Measurements from ENCODE around the gene TUBB3. TPM values are rescaled to one million over a fixed set of nuclear protein-coding genes. Genes with fewer than 3 reads are reported as not detected.
A peak's percentile ranks its signal among the peaks of the same experiment; 100 is the strongest.
"Not testable (repeated sequence)": the region's sequence is repeated elsewhere in the genome, so short reads cannot be mapped to it uniquely, and the experiment has no call there.

Gene TUBB3
- total RNA-seq (1 to 10 TPM in 5 of 10 donors, under 1 TPM in 5; 0.53 to 7.6 (median 0.96) TPM), polyA plus RNA-seq (10 to 100 TPM in 1 of 2 donors, under 1 TPM in 1; 0.59 to 10.6 TPM)
- long read RNA-seq, donor 1, partial matches to known transcripts, result 1 of 1 reads
- long read RNA-seq, donor 1, other reads (novel, unspliced or antisense), result 0 of 1 reads
- long read RNA-seq, donor 2, partial matches to known transcripts, result 0 of 2 reads
- long read RNA-seq, donor 2, other reads (novel, unspliced or antisense), result 2 of 2 reads
- long read RNA-seq, donor 3, transcript TUBB3-201 (4 exons, 1,769 nt), result major isoform, 12 of 17 reads
- long read RNA-seq, donor 3, partial matches to known transcripts, result 0 of 17 reads
- long read RNA-seq, donor 3, other reads (novel, unspliced or antisense), result 4 of 17 reads

DNA sequence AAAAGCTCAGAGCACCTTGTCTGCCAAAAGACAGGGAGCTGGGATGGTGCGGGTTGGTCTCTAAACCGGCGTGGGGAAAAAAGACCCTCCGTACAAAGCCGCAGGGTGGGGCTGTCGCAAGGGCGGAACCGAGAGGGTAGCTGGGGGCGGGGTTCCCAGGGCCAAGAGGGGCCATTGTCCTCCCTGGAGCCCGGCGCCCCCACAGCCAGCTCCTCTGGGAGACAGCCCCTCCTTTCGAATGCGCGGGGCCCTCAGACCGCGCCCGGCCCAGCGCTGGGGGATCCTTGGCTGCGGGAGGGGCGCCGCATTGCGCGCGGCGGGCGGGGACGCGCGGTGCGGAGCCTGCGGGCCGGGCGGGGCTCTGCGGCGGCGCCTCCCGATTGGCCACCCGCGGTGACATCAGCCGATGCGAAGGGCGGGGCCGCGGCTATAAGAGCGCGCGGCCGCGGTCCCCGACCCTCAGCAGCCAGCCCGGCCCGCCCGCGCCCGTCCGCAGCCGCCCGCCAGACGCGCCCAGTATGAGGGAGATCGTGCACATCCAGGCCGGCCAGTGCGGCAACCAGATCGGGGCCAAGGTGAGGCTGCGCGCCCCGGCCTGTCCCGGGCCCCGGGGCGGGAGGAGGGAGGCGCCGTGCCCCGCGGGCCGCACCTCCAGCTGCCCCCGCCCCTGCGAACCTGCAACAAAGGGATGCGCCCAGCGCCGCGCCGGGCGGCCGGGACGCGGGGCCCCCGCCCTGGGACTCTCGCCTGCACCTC is at the start of gene TUBB3:
Gene TUBB3, plus strand, starts transcription at position 459 of the 756 bp plus-strand sequence. Its CDS starts 60 bp downstream, at position 519.
- peak within 1 kb of the TSS; percentile 56 to 95 (median 87) for H3K27ac ChIP-seq
- H3K4me3 ChIP-seq, result peak within 1 kb of the TSS; percentile 56 to 80 (median 69)
- DNase-seq, result peak; percentile 58 to 76
- WGBS, 2 donors, result 1% methylated on average over 63 to 88 of the region's 88 CpGs
- H3K4me1 ChIP-seq, result peaks cover 14 to 78% (median 58%) of the 10 kb centered on the region in 9 donors
- H3K9me3 ChIP-seq, result no peaks in the 10 kb centered on the region
- peak; percentile 19 to 56 (median 42) for ATAC-seq
- intact Hi-C loops (cut with DNase I), result no loop called here
- peaks cover 0 to 96% (median 22%) of the 10 kb centered on the region in 7 donors for H3K27me3 ChIP-seq
- TF ChIP-seq, protein P1, sequence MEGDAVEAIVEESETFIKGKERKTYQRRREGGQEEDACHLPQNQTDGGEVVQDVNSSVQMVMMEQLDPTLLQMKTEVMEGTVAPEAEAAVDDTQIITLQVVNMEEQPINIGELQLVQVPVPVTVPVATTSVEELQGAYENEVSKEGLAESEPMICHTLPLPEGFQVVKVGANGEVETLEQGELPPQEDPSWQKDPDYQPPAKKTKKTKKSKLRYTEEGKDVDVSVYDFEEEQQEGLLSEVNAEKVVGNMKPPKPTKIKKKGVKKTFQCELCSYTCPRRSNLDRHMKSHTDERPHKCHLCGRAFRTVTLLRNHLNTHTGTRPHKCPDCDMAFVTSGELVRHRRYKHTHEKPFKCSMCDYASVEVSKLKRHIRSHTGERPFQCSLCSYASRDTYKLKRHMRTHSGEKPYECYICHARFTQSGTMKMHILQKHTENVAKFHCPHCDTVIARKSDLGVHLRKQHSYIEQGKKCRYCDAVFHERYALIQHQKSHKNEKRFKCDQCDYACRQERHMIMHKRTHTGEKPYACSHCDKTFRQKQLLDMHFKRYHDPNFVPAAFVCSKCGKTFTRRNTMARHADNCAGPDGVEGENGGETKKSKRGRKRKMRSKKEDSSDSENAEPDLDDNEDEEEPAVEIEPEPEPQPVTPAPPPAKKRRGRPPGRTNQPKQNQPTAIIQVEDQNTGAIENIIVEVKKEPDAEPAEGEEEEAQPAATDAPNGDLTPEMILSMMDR (IDR thresholded peaks at IDR 0.05), result no peak
- H3K36me3 ChIP-seq, result no peaks in the 10 kb centered on the region

GRCh38 chr16:89873972-89874689 is 49.0 kb upstream of the TUBB3 start:
- H3K27ac ChIP-seq, result peak overlapping the region; percentile 98 to 100 (median 99)
- peak; percentile 92 to 95 (median 94) for ATAC-seq
- DNase-seq, result peak; percentile 95 to 97
- no peaks in the 10 kb centered on the region for H3K9me3 ChIP-seq
- 2 to 6% methylated on average over 50 to 61 of the region's 61 CpGs for WGBS, 2 donors
- no peaks in the 10 kb centered on the region for H3K27me3 ChIP-seq
- intact Hi-C loops (cut with DNase I), result loop anchor here in 2 of 10 donors (5.0 to 10.0 kb wide), 2 partner anchors 172 to 219 kb away; partner anchors contain the start of genes CHMP1A (in 1 of the 2), SPATA2L (in 1 of the 2) and SPATA33 (in 1 of the 2)
- peaks cover 3 to 29% (median 18%) of the 10 kb centered on the region in 9 donors for H3K4me1 ChIP-seq
- TF ChIP-seq, protein P1 (IDR thresholded peaks at IDR 0.05), result no peak
- peak overlapping the region; percentile 61 to 90 (median 83) for H3K4me3 ChIP-seq
- H3K36me3 ChIP-seq, result peaks cover 0 to 45% (median 14%) of the 10 kb centered on the region in 9 donors

DNA sequence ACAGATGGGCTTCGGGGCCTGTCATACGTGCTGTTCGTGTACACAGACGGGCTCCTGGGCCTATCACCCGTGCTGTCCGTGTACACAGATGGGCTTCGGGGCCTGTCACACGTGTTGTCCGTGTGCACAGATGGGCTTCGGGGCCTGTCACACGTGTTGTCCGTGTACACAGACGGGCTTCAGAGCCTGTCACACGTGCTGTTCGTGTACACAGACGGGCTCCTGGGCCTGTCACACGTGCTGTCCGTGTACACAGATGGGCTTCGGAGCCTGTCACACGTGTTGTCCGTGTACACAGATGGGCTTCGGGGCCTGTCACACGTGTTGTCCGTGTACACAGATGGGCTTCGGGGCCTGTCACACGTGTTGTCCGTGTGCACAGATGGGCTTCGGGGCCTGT is 44.0 kb upstream of the TUBB3 start:
- H3K27me3 ChIP-seq, result not testable (repeated sequence)

GRCh38 chr16:89880477-89881367 is 42.4 kb upstream of the TUBB3 start:
- intact Hi-C loops (cut with DNase I), result loop anchor here in 1 of 10 donors (10.0 kb wide), 1 partner anchor 74 kb away; no protein-coding TSS in a partner anchor
- Histone ChIP-seq H3K4me3 (no peak overlapping the region), H3K4me1 (peaks cover 0 to 10% (median 0%) of the 10 kb centered on the region in 9 donors), H3K36me3 (peaks cover 0 to 93% (median 45%) of the 10 kb centered on the region in 9 donors), H3K27me3 (no peaks in the 10 kb centered on the region), H3K27ac (no peak overlapping the region), H3K9me3 (no peaks in the 10 kb centered on the region)
- ATAC-seq (no peak), DNase-seq (no peak)
- TF ChIP-seq, protein P1 (IDR thresholded peaks at IDR 0.05), result no peak
- 92 to 93% methylated on average over 18 of the region's 18 CpGs for WGBS, 2 donors

More for the DNA sequence above, 44.0 kb upstream of the TUBB3 start:
- Histone ChIP-seq H3K4me1 (peaks cover 3 to 22% (median 9%) of the 10 kb centered on the region in 9 donors), H3K36me3 (peaks cover 0 to 90% (median 36%) of the 10 kb centered on the region in 9 donors)
- H3K4me3 ChIP-seq, DNase-seq, ATAC-seq, H3K9me3 ChIP-seq, H3K27ac ChIP-seq: not testable (repeated sequence)
- 97% methylated on average over 28 of the region's 28 CpGs for WGBS, 2 donors
- intact Hi-C loops (cut with DNase I), result loop anchor here in 1 of 10 donors (10.0 kb wide), 1 partner anchor 224 kb away; the partner anchor contains the start of genes CHMP1A and SPATA33
